LNCAP (cell line): Measurements from ENCODE around the gene DMD.

Source experiments
- CTCF ChIP-seq: fragments of 450-650 bp; IDR thresholded peaks from 2 replicates; pipeline ENCODE4 v1.5.1; 2017; ENCODE audit warnings: mild to moderate bottlenecking

DMD gene

GRCh38 chrX:31222946-31223345 is 1988.4 kb downstream of the DMD start:
- no peak for TF ChIP-seq CTCF

GRCh38 chrX:31219174-31219573 is 1992.2 kb downstream of the DMD start:
- no peak for TF ChIP-seq CTCF

- TF ChIP-seq CTCF: no peak
Observed at GRCh38 chrX:31217084-31217483, 1994.3 kb downstream of the DMD start.

- TF ChIP-seq CTCF: no peak
Observed at GRCh38 chrX:31215277-31215815, 1996.0 kb downstream of the DMD start.

- TF ChIP-seq CTCF: peak; percentile 39; the same call in 1 of the 2 replicates
Observed at GRCh38 chrX:31213941-31214340, 1997.4 kb downstream of the DMD start.

- TF ChIP-seq CTCF: no peak
Observed at GRCh38 chrX:31212856-31213748, 1998.2 kb downstream of the DMD start.

- no peak for TF ChIP-seq CTCF
Observed at GRCh38 chrX:31209005-31209628, 2002.2 kb downstream of the DMD start.
